Activated CD4-positive, alpha-beta T cell treated with anti-CD3 and anti-CD28 coated beads, Interleukin-2, amount 10 ng/mL, durations not matched to agents 24 days and 14 days (primary cell): ENCODE measurements around the gene UQCRC1. TPM values are rescaled to one million over a fixed set of nuclear protein-coding genes. Genes with fewer than 3 reads are reported as not detected.

Experiments
- DNase-seq: peaks from one replicate; pipeline ENCODE4 v3.0.0; 2022
- H3K27ac Mint-ChIP-seq: one replicate; pipeline ENCODE4 v1.8.0; 2022; ENCODE audit warnings: mild to moderate bottlenecking, mixed read lengths
- H3K27me3 Mint-ChIP-seq: one replicate; pipeline ENCODE4 v1.8.0; 2022; ENCODE audit warnings: mixed read lengths
- H3K36me3 Mint-ChIP-seq: one replicate; pipeline ENCODE4 v1.8.0; 2022; ENCODE audit warnings: low read depth, mild to moderate bottlenecking, mixed read lengths
- H3K4me1 Mint-ChIP-seq: one replicate; pipeline ENCODE4 v1.8.0; 2021; ENCODE audit warnings: mixed read lengths
- H3K4me3 Mint-ChIP-seq: one replicate; pipeline ENCODE4 v1.8.0; 2022; ENCODE audit warnings: mild to moderate bottlenecking, moderate library complexity, mixed read lengths
- H3K9me3 Mint-ChIP-seq: one replicate; pipeline ENCODE4 v1.8.0; 2021; ENCODE audit warnings: mixed read lengths
- intact Hi-C: fragments of 100-400 bp; cut with micrococcal nuclease; formaldehyde crosslinking; loops from one replicate; pipeline ENCODE4 v1.15.1; 2023
- total RNA-seq: library from RNA; stranded (reverse); gene quantifications from 2 replicates; pipeline ENCODE4 v1.2.3, GENCODE V29; 2022

Gene UQCRC1
- total RNA-seq, 1 donor from 2014 or later: 235 TPM

DNA sequence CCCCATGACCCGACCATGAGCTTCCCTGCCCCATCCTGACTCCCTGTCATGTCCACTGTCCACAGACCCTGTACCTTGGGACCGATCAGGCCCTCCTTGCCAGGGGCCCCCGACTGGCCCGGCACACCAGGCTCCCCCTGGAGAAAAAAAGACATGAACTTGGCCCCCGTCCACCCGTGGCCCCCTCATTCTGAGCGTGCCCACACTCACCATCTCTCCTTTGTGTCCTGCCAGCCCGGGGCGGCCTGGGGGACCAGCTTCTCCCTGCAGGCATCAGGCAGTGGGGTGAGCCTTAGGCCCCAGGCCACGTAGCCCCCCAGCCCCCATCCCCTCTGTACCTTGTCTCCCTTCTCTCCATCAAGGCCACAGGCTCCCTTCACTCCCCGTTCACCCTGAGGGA is 41.9 kb downstream of the UQCRC1 start:
- intact Hi-C loops: no loop called here
- H3K27ac Mint-ChIP-seq: no peak overlapping the region
- no peaks in the 10 kb centered on the region for H3K9me3 Mint-ChIP-seq
- no peak overlapping the region for H3K4me3 Mint-ChIP-seq
- no peaks in the 10 kb centered on the region for H3K36me3 Mint-ChIP-seq
- H3K27me3 Mint-ChIP-seq: no peaks in the 10 kb centered on the region
- H3K4me1 Mint-ChIP-seq: peaks cover 11% of the 10 kb centered on the region
- no peak for DNase-seq

GRCh38 chr3:48567090-48567489 is 42.4 kb downstream of the UQCRC1 start:
- H3K27ac Mint-ChIP-seq: no peak overlapping the region
- intact Hi-C loops: no loop called here
- peaks cover 11% of the 10 kb centered on the region for H3K4me1 Mint-ChIP-seq
- no peaks in the 10 kb centered on the region for H3K27me3 Mint-ChIP-seq
- no peak overlapping the region for H3K4me3 Mint-ChIP-seq
- H3K36me3 Mint-ChIP-seq: no peaks in the 10 kb centered on the region
- DNase-seq: no peak
- no peaks in the 10 kb centered on the region for H3K9me3 Mint-ChIP-seq

- DNase-seq: no peak
- Mint-ChIP-seq H3K4me1 (peaks cover 11% of the 10 kb centered on the region), H3K27me3 (no peaks in the 10 kb centered on the region), H3K9me3 (no peaks in the 10 kb centered on the region), H3K36me3 (no peaks in the 10 kb centered on the region), H3K4me3 (no peak overlapping the region), H3K27ac (no peak overlapping the region)
- intact Hi-C loops: no loop called here
Observed at GRCh38 chr3:48566401-48566760, 43.1 kb downstream of the UQCRC1 start.

DNA sequence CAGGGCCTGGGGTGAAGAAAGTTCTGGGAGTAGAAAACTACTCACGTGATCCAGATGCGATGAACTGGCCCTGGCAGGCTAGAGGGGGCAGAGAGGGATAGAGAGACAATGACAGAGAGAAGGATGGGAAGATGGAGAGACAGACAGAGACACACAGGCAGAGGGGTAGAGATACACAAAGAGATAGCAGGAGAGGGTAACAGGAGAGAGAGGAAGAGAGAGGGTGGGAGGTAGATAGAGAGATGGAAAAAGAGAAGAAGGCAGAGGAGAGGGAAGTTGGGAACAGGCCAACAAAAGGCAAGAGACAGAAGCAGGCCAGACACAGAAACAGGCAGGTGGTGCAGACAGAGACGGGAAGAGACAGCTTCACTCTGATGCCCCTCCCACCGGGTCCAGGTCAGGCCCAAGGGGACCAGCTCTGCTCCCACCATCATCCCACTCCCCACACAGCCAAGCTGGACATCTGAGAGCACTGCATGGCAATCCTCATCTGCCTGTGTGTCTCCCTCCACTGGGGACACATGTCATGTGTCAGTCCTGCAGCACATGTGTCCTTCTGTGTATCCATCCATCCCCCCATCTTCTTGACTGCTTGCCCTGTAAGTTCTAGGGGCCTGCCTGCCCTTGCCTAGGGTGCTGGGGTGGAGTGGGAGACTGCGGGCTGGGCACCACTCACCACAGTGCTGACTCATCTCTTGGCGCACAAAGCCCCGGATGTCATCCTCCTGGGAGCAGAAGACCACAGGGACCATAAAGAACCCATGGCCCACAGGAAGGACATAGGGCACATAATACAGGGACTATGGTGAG is 43.6 kb downstream of the UQCRC1 start:
- Mint-ChIP-seq H3K27me3 (no peaks in the 10 kb centered on the region), H3K9me3 (no peaks in the 10 kb centered on the region), H3K4me1 (peaks cover 13% of the 10 kb centered on the region), H3K4me3 (no peak overlapping the region), H3K36me3 (no peaks in the 10 kb centered on the region), H3K27ac (peak overlapping the region; percentile 7)
- peak; percentile 62 for DNase-seq
- intact Hi-C loops: no loop called here

DNA sequence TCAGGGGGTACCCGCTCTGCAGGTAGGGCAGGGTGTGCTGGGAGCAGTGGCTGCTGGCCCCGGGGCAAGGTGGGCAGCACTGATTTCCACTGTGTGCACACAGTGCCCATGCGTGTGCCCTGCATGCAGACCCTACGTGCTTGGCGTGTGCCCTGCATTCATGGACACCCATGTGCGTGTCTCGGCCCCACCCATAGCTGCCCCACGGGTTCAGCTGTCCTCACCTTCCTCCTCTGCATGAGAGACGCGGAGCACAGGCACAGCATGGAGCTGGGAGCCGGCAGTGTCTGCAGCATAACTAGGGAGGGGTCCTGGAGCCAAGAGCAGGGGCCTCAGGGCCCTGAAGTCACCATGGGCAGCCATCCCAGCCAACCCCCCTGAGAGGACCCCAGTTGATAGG is 44.3 kb downstream of the UQCRC1 start:
- intact Hi-C loops: no loop called here

GRCh38 chr3:48564667-48565066 is 44.8 kb downstream of the UQCRC1 start:
- DNase-seq: no peak
- intact Hi-C loops: no loop called here
- Mint-ChIP-seq H3K4me3 (no peak overlapping the region), H3K9me3 (no peaks in the 10 kb centered on the region), H3K36me3 (no peaks in the 10 kb centered on the region), H3K27me3 (no peaks in the 10 kb centered on the region), H3K27ac (no peak overlapping the region), H3K4me1 (peaks cover 20% of the 10 kb centered on the region)

More for the DNA sequence above, 44.3 kb downstream of the UQCRC1 start:
- H3K9me3 Mint-ChIP-seq: no peaks in the 10 kb centered on the region
- H3K27me3 Mint-ChIP-seq: no peaks in the 10 kb centered on the region
- no peaks in the 10 kb centered on the region for H3K36me3 Mint-ChIP-seq
- peaks cover 15% of the 10 kb centered on the region for H3K4me1 Mint-ChIP-seq
- DNase-seq: no peak
- H3K4me3 Mint-ChIP-seq: no peak overlapping the region
- no peak overlapping the region for H3K27ac Mint-ChIP-seq

- H3K36me3 Mint-ChIP-seq: no peaks in the 10 kb centered on the region
- no peak overlapping the region for H3K27ac Mint-ChIP-seq
- H3K9me3 Mint-ChIP-seq: no peaks in the 10 kb centered on the region
- intact Hi-C loops: no loop called here
- no peak for DNase-seq
- no peak overlapping the region for H3K4me3 Mint-ChIP-seq
- H3K27me3 Mint-ChIP-seq: no peaks in the 10 kb centered on the region
- peaks cover 22% of the 10 kb centered on the region for H3K4me1 Mint-ChIP-seq
Observed at GRCh38 chr3:48564022-48564421, 45.4 kb downstream of the UQCRC1 start.

- no peaks in the 10 kb centered on the region for H3K9me3 Mint-ChIP-seq
- intact Hi-C loops: no loop called here
- DNase-seq: no peak
- no peaks in the 10 kb centered on the region for H3K36me3 Mint-ChIP-seq
- H3K4me3 Mint-ChIP-seq: no peak within 1 kb of the TSS
- no peaks in the 10 kb centered on the region for H3K27me3 Mint-ChIP-seq
- peaks cover 27% of the 10 kb centered on the region for H3K4me1 Mint-ChIP-seq
- H3K27ac Mint-ChIP-seq: peak within 1 kb of the TSS; percentile 23
Observed at GRCh38 chr3:48563382-48563918, 46.0 kb downstream of the UQCRC1 start, which contains the start of gene UCN2. UCN2 (minus strand) TSS chr3:48563781; CDS start chr3:48563124, 657 bp downstream.

DNA sequence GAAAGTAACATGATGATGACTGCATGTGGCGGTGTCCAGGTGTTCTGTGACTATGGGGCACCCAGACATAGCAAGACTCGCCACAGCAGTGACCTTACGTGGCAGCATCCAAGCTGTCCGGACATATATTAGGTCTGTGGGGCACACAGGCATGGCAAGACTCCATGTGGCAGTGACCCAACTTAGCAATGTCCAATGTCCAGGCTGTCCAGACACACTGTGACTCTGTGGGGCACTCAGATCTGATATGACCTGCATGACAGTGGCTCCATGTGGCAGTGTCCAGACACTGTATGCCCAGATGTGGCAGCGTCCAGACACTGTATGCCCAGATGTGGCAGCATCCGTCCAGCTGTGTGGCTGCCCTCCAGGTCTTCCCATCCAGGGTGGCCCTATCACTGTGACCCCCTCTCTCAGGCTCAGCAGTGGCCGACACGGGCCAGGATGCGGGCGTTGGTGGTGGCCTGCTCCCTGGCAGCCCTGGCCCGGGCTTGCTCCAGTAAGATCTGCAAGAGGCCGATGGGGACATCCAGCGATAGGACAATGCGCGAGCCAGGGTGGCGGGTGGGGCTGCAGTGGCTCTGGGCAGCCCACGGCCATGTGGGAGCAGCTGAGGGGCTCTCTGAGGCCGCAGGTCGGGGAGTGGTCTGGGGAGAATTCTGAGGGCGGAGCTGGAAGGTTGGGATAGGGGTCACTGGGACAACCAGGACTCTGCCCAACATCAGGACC is 46.9 kb downstream of the UQCRC1 start:
- intact Hi-C loops: no loop called here
- no peaks in the 10 kb centered on the region for H3K36me3 Mint-ChIP-seq
- peaks cover 31% of the 10 kb centered on the region for H3K4me1 Mint-ChIP-seq
- no peak for DNase-seq
- peak overlapping the region; percentile 23 for H3K27ac Mint-ChIP-seq
- no peak overlapping the region for H3K4me3 Mint-ChIP-seq
- no peaks in the 10 kb centered on the region for H3K27me3 Mint-ChIP-seq
- H3K9me3 Mint-ChIP-seq: no peaks in the 10 kb centered on the region

- peaks cover 31% of the 10 kb centered on the region for H3K4me1 Mint-ChIP-seq
- no peaks in the 10 kb centered on the region for H3K9me3 Mint-ChIP-seq
- peak overlapping the region; percentile 28 for H3K4me3 Mint-ChIP-seq
- no peak overlapping the region for H3K27ac Mint-ChIP-seq
- intact Hi-C loops: no loop called here
- DNase-seq: peak; percentile 69
- H3K36me3 Mint-ChIP-seq: no peaks in the 10 kb centered on the region
- no peaks in the 10 kb centered on the region for H3K27me3 Mint-ChIP-seq
Observed at GRCh38 chr3:48561045-48561736, 48.3 kb downstream of the UQCRC1 start.

- Mint-ChIP-seq H3K27ac (peak overlapping the region; percentile 20), H3K4me1 (peaks cover 29% of the 10 kb centered on the region), H3K4me3 (no peak overlapping the region), H3K9me3 (no peaks in the 10 kb centered on the region), H3K36me3 (no peaks in the 10 kb centered on the region), H3K27me3 (no peaks in the 10 kb centered on the region)
- intact Hi-C loops: no loop called here
- DNase-seq: no peak
Observed at GRCh38 chr3:48560648-48561018, 48.8 kb downstream of the UQCRC1 start.

DNA sequence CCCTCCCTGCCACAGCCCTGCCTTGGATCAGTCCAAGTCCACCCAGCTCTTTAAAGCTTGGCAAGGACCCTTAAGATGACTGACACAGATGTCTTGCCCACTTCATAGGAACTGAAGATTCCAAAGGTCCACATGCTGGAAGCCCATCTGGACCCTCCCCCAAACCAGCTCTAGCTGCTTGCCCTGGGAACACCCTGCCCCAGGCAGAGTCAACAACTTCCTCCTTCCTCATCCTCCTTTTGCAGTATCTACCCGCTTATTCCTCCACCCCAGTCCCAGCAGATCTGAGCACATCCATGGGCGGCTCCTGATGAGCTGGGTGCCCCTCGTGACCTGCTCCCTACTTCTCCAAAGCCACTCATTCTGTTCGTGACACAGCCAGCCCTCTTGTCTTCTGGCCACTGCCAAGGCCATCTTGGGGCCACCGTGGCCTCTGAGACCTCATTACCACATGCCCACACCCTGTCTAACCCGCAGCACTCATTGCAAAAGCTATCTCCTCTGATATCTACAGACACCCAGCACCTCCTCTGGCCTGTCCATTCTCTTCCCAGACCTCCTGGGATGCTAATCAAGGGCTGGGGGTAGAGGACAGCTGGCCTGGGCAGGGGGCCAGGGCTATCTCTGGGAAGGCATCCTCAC is 50.8 kb downstream of the UQCRC1 start:
- peaks cover 11% of the 10 kb centered on the region for H3K36me3 Mint-ChIP-seq
- peak overlapping the region; percentile 61 for H3K27ac Mint-ChIP-seq
- intact Hi-C loops: loop anchor here (1.0 to 5.0 kb wide), 3 partner anchors 51 to 318 kb away; partner anchors contain the start of genes SLC26A6 and ZNF589
- H3K9me3 Mint-ChIP-seq: no peaks in the 10 kb centered on the region
- H3K27me3 Mint-ChIP-seq: no peaks in the 10 kb centered on the region
- peak overlapping the region; percentile 36 for H3K4me3 Mint-ChIP-seq
- H3K4me1 Mint-ChIP-seq: peaks cover 45% of the 10 kb centered on the region
- DNase-seq: no peak
